OCI-LY7 (cell line): ENCODE measurements around the gene CFAP92. TPM values are rescaled to one million over a fixed set of nuclear protein-coding genes. Genes with fewer than 3 reads are reported as not detected.

ENCODE experiments used
- BruUV-seq: library from RNA; stranded (reverse); fragments of 400-500 nt; replicated peaks from 2 replicates; lab custom pipeline; 2021; lab: Mats Ljungman, UMichigan
- CTCF ChIA-PET: fragments of 300-600 bp; sonication (Branson Sonifier 250); formaldehyde crosslinking; loops from one replicate; lab custom pipeline; 2022; ENCODE audit warnings: antibody characterized with exemption; ENCODE audit not compliant: unreplicated experiment; lab: Charles Lee
- POLR2A ChIA-PET: fragments of 300-600 bp; sonication (Branson Sonifier 250); formaldehyde crosslinking; loops from one replicate; lab custom pipeline; 2022; ENCODE audit warnings: antibody characterized with exemption; lab: Charles Lee
- DNase-seq: peaks from one replicate; pipeline ENCODE4 v3.0.0-alpha.2; 2015; ENCODE audit warnings: low spot score
- H2AFZ ChIP-seq: fragments of 200-600 bp; sonication (generic), shearing (Covaris generic); 2 replicates; pipeline ENCODE4 v1.6.1; 2014; ENCODE audit warnings: mild to moderate bottlenecking, antibody characterized with exemption, low read length, moderate library complexity
- H3K27ac ChIP-seq: fragments of 200-600 bp; sonication (generic); 2 replicates; pipeline ENCODE4 v1.5.1; 2014; ENCODE audit warnings: mixed run types, low read depth, mild to moderate bottlenecking, moderate library complexity, low read length, inconsistent platforms; ENCODE audit not compliant: poor library complexity, severe bottlenecking
- H3K36me3 ChIP-seq: fragments of 200-600 bp; sonication (generic); 2 replicates; pipeline ENCODE4 v1.6.1; 2014; ENCODE audit warnings: mild to moderate bottlenecking, antibody characterized with exemption, low read length, moderate library complexity, mixed read lengths; ENCODE audit not compliant: insufficient read depth
- H3K4me1 ChIP-seq: fragments of 200-600 bp; sonication (generic); 2 replicates; pipeline ENCODE4 v1.5.1; 2014; ENCODE audit warnings: mild to moderate bottlenecking, low read length; ENCODE audit not compliant: insufficient read depth, poor library complexity, severe bottlenecking
- H3K4me2 ChIP-seq: fragments of 200-600 bp; sonication (generic); 2 replicates; pipeline ENCODE4 v1.6.1; 2014; ENCODE audit warnings: mild to moderate bottlenecking, low read length
- H3K4me3 ChIP-seq: fragments of 200-600 bp; sonication (generic); 2 replicates; pipeline ENCODE4 v1.5.1; 2014; ENCODE audit warnings: mild to moderate bottlenecking, low read depth, low read length; ENCODE audit not compliant: poor library complexity, severe bottlenecking
- H3K79me2 ChIP-seq: fragments of 200-600 bp; sonication (generic); 2 replicates; pipeline ENCODE4 v1.6.1; 2016; ENCODE audit warnings: low read depth, mild to moderate bottlenecking, low read length, moderate library complexity, mixed read lengths; ENCODE audit not compliant: insufficient read depth
- H3K9me2 ChIP-seq: fragments of 200-600 bp; sonication (generic); 2 replicates; pipeline ENCODE4 v1.6.1; 2016; ENCODE audit warnings: mild to moderate bottlenecking, low read length, mixed read lengths; ENCODE audit not compliant: insufficient read depth
- H3K9me3 ChIP-seq: fragments of 200-600 bp; sonication (generic); 2 replicates; pipeline ENCODE4 v1.6.1; 2014; ENCODE audit warnings: mild to moderate bottlenecking, mixed run types, low read length, mixed read lengths
- H4K20me1 ChIP-seq: fragments of 200-600 bp; sonication (generic); 2 replicates; pipeline ENCODE4 v1.6.1; 2014; ENCODE audit warnings: mild to moderate bottlenecking, antibody characterized with exemption, low read length, moderate library complexity, mixed read lengths; ENCODE audit not compliant: insufficient read depth
- EZH2phosphoT487 ChIP-seq: fragments of 200-600 bp; sonication (generic); IDR thresholded peaks from 2 replicates; pipeline ENCODE4 v1.6.1; 2018; ENCODE audit warnings: low read depth, borderline replicate concordance, mild to moderate bottlenecking, mixed run types, antibody characterized with exemption, low read length, moderate library complexity, mixed read lengths
- intact Hi-C: fragments of 100-400 bp; cut with micrococcal nuclease; formaldehyde crosslinking; loops from one replicate; pipeline ENCODE4 v1.10.0; 2022; ENCODE audit not compliant: unreplicated experiment
- total RNA-seq, 2 experiments: library from RNA; depleted of rRNA in 1 of 2; stranded (reverse); fragments of >200 nt in 1 of 2; shearing (Covaris generic) in 1 of 2; gene quantifications; 2 replicates each; pipeline ENCODE4 v1.2.3, GENCODE V29; 2014 to 2022
- TF ChIP-seq, protein P1 (sequence below): fragments of 200-600 bp; sonication (generic); conservative IDR thresholded peaks from 2 replicates; pipeline ENCODE4 v1.5.1; 2014; ENCODE audit warnings: mild to moderate bottlenecking, antibody characterized with exemption, low read length, moderate library complexity, mixed read lengths

Gene CFAP92
- total RNA-seq, 2 experiments from 2014 or later = 0.08 to 0.66 TPM

DNA sequence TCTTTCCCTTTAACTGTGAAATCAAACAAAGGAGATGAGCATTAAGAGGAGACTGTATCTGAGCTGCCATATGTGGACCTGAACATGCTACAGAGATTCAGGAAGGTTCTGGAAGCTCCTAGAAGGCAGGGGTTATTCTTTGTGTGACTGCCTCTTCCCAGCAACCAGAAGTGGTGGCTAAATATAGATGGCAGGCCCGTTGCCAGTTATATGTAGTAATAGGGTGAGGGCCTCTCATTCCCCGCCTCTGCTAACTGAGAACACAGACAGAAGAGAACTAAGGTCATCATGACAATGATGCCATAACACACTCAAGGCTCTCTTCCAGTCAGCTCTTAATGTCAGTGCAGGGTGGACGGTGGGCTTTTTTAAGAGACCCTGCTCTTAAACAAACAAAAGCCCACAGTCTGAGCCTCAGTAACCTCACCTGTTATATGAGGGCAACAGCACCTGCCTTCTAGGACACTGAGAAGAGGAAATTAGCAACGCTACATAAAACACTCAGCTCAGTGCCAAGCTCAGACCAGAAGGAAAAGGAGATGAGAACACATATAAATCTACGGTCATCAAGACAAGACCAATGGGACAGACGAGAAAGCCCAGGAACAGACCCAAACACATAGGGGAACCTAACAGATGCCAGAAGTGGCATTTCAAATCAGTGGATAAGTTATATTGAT lies 22.3 kb downstream of the CFAP92 start:
- TF ChIP-seq, protein P1, sequence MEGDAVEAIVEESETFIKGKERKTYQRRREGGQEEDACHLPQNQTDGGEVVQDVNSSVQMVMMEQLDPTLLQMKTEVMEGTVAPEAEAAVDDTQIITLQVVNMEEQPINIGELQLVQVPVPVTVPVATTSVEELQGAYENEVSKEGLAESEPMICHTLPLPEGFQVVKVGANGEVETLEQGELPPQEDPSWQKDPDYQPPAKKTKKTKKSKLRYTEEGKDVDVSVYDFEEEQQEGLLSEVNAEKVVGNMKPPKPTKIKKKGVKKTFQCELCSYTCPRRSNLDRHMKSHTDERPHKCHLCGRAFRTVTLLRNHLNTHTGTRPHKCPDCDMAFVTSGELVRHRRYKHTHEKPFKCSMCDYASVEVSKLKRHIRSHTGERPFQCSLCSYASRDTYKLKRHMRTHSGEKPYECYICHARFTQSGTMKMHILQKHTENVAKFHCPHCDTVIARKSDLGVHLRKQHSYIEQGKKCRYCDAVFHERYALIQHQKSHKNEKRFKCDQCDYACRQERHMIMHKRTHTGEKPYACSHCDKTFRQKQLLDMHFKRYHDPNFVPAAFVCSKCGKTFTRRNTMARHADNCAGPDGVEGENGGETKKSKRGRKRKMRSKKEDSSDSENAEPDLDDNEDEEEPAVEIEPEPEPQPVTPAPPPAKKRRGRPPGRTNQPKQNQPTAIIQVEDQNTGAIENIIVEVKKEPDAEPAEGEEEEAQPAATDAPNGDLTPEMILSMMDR = no peak
- no peak for TF ChIP-seq EZH2phosphoT487
- H3K9me3 ChIP-seq = no peaks in the 10 kb centered on the region
- peaks cover 9% of the 10 kb centered on the region for H3K4me1 ChIP-seq
- intact Hi-C loops = loop anchor here (2.0 to 10.0 kb wide), 4 partner anchors 55 to 343 kb away; a partner anchor contains a TSS
- H3K4me2 ChIP-seq = no peak overlapping the region
- H3K27ac ChIP-seq = no peak overlapping the region
- no peak overlapping the region for H3K4me3 ChIP-seq
- no peaks in the 10 kb centered on the region for H3K36me3 ChIP-seq
- no peaks in the 10 kb centered on the region for H3K79me2 ChIP-seq
- ChIA-PET CTCF (interaction anchor here (0.6 to 1.8 kb wide), 3 partner anchors 44 to 363 kb away, joined by 3 to 14 read pairs (median 4); no protein-coding TSS in a partner anchor), POLR2A (interaction anchor here (0.6 to 1.5 kb wide), 4 partner anchors 45 to 244 kb away, joined by 3 to 8 read pairs (median 4); no protein-coding TSS in a partner anchor)
- H4K20me1 ChIP-seq = no peaks in the 10 kb centered on the region
- BruUV-seq = no TSS peak
- H3K9me2 ChIP-seq = no peaks in the 10 kb centered on the region
- DNase-seq = no peak
- H2AFZ ChIP-seq = no peak overlapping the region

DNA sequence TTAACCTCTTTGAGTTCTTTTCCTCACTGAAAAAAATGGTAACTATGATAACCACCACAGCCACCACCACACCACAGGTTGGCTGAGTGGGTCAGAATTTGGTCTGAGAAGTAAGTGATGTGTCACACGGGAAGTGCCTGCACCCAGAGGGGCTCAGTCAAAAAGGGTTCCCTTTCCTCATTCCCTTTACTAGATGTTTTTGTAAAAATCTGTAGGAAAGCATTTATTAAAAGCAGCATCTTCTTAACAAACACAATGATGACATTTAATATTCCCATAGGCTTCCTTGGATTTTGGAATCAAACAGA lies 23.2 kb downstream of the CFAP92 start:
- Histone ChIP-seq H3K4me3 (no peak overlapping the region), H2AFZ (no peak overlapping the region), H3K27ac (no peak overlapping the region), H3K9me3 (no peaks in the 10 kb centered on the region), H3K4me2 (no peak overlapping the region), H3K36me3 (no peaks in the 10 kb centered on the region), H3K9me2 (no peaks in the 10 kb centered on the region), H3K4me1 (peaks cover 9% of the 10 kb centered on the region), H4K20me1 (no peaks in the 10 kb centered on the region), H3K79me2 (no peaks in the 10 kb centered on the region)
- DNase-seq = no peak
- CTCF ChIA-PET = interaction anchor here (0.5 to 1.8 kb wide), 5 partner anchors 45 to 353 kb away, joined by 3 to 14 read pairs (median 4); no protein-coding TSS in a partner anchor
- intact Hi-C loops = loop anchor here (1.0 to 10.0 kb wide), 7 partner anchors 46 to 344 kb away; partner anchors contain the start of gene COPG1
- no TSS peak for BruUV-seq
- TF ChIP-seq EZH2phosphoT487 = no peak
- TF ChIP-seq, protein P1 = no peak
- POLR2A ChIA-PET = interaction anchor here (0.9 to 1.5 kb wide), 3 partner anchors 46 to 274 kb away, joined by 3 to 8 read pairs (median 4); no protein-coding TSS in a partner anchor
